Ascending aorta (tissue), 2 donors: Measurements from ENCODE around the gene TTLL11. TPM values are rescaled to one million over a fixed set of nuclear protein-coding genes. Genes with fewer than 3 reads are reported as not detected.

ENCODE experiments used
- DNase-seq, 2 donors: peaks; one replicate each; pipeline ENCODE4 v3.0.0-alpha.2; 2019; ENCODE audit warnings: low spot score in 2 of 2
- H3K27ac ChIP-seq, 2 donors: fragments of 200-600 bp; sonication (generic); one replicate each; pipeline ENCODE4 v1.5.1; 2016 to 2017; ENCODE audit warnings: mild to moderate bottlenecking in 1 of 2
- H3K27me3 ChIP-seq: fragments of 200-600 bp; sonication (generic); one replicate; pipeline ENCODE4 v1.5.1; 2017
- H3K36me3 ChIP-seq, 2 donors: fragments of 200-600 bp; sonication (generic); one replicate each; pipeline ENCODE4 v1.5.1; 2016
- H3K4me1 ChIP-seq, 2 donors: fragments of 200-600 bp; sonication (generic); one replicate each; pipeline ENCODE4 v1.5.1; 2016 to 2017; ENCODE audit warnings: mild to moderate bottlenecking in 1 of 2
- H3K4me3 ChIP-seq, 2 donors: fragments of 200-600 bp; sonication (generic); one replicate each; pipeline ENCODE4 v1.5.1; 2016 to 2017; ENCODE audit warnings: mild to moderate bottlenecking in 1 of 2
- H3K9me3 ChIP-seq, 2 donors: fragments of 200-600 bp; sonication (generic); one replicate each; pipeline ENCODE4 v1.5.1; 2016
- CTCF ChIP-seq, 3 experiments: fragments of 200-600 bp in 2 of 3; fragments of 450-650 bp in 1 of 3; sonication (generic) in 2 of 3; IDR thresholded peaks; one replicate each; pipeline ENCODE4 v1.5.1; 2016 to 2019; ENCODE audit warnings: antibody characterized with exemption in 3 of 3, mild to moderate bottlenecking in 1 of 3, moderate library complexity in 1 of 3
- intact Hi-C: fragments of 100-400 bp; cut with DNase I; formaldehyde crosslinking; loops from one replicate; pipeline ENCODE4 v1.15.1; 2023
- total RNA-seq: library from RNA; depleted of rRNA; stranded (reverse); fragments of >200 nt; gene quantifications from one replicate; pipeline ENCODE4 v1.1.0, GENCODE V29; 2016

TTLL11 gene
- total RNA-seq, 1 donor from 2014 or later: 18.5 TPM

DNA sequence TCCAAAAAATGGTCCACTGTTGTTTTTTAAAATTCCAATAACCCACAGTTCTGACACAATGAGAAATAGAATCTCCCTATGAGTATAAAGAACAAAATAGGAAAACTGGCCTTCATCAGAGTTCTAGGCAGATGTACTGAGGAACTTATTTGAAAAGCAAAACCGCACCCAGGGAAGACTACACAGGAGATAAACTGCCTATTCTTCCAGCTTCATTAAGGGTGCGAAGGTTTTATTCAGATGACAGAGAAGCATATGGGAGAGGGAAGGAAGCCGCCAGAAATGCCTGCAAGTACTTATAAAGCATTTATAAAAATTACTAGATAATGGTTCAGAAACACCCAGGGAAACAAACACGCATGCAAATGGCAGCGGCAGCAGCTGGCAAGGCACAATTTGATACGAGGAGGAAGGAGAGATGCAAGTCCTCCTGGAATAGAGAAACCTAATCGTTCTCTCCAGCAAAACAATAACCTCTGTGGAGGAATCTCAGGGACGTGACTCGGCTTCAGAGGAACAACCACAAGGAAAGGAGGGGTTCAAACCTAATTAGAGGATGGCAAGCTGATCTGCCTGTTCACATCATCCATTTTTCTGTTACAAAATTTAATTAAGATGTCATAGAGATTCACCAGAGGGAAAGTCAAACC, 9.0 kb downstream of the TTLL11 start:
- no peak for TF ChIP-seq CTCF (IDR thresholded peaks at IDR 0.05)
- Histone ChIP-seq H3K27ac (peak overlapping the region; percentile 73 to 92), H3K4me1 (peaks cover 8 to 27% of the 10 kb centered on the region in 2 donors), H3K9me3 (no peaks in the 10 kb centered on the region), H3K36me3 (no peaks in the 10 kb centered on the region), H3K4me3 (peak overlapping the region in 1 of 2 donors; percentile 53), H3K27me3 (no peaks in the 10 kb centered on the region)
- intact Hi-C loops: no loop called here
- no peak for DNase-seq

DNA sequence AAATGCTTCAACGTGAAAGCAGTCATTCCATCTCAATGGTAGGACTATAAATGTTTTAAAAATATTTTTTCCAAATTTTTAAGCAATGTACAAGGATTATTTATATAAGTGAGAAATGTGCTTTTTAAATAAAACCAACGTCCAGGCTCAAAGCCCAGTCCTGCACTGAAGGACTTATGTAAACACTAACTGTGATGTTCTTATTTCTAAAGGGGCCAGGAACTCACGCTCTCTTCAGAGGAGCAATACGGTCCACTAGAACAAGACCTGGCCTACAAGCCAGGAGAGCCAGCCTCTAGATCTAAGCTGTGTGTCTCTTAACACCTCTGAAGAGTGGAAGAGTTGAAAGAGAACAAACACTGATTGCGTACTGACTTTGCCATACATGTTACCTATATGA, 12.1 kb downstream of the TTLL11 start:
- Histone ChIP-seq H3K4me3 (no peak overlapping the region), H3K4me1 (peaks cover 0 to 14% of the 10 kb centered on the region in 2 donors), H3K27me3 (no peaks in the 10 kb centered on the region), H3K36me3 (no peaks in the 10 kb centered on the region), H3K9me3 (peaks cover 0 to 12% of the 10 kb centered on the region in 2 donors), H3K27ac (peak overlapping the region; percentile 68 to 71)
- no peak for DNase-seq
- intact Hi-C loops: no loop called here
- TF ChIP-seq CTCF (IDR thresholded peaks at IDR 0.05): no peak

GRCh38 chr9:122078557-122078956, 14.6 kb downstream of the TTLL11 start:
- Histone ChIP-seq H3K4me1 (peaks cover 0 to 28% of the 10 kb centered on the region in 2 donors), H3K36me3 (no peaks in the 10 kb centered on the region), H3K4me3 (no peak overlapping the region), H3K9me3 (peaks cover 0 to 12% of the 10 kb centered on the region in 2 donors), H3K27ac (peak overlapping the region; percentile 68 to 71), H3K27me3 (no peaks in the 10 kb centered on the region)
- no peak for DNase-seq
- TF ChIP-seq CTCF (IDR thresholded peaks at IDR 0.05): no peak
- intact Hi-C loops: loop anchor here (5.0 kb wide), 2 partner anchors 46 to 336 kb away; no protein-coding TSS in a partner anchor

DNA sequence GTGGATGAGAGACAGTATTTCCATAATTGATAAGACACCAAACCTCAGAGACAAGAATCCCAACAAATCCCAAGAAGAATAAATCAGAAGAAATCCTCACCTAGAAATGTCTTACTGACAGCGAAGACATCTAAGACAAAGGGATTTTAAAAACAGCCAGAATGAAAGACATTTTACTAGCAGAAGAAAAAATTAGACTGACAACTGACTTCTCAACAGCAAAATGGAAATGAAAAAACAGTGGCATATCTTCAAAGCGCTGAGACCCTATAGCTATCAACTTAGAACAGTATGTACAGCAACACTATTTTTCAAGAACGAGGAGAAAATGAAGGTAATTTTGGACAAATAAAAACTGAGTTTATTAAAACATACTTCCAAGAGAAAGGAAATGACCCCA, 16.3 kb downstream of the TTLL11 start:
- no peak for TF ChIP-seq CTCF (IDR thresholded peaks at IDR 0.05)
- no peak for DNase-seq
- no peaks in the 10 kb centered on the region for H3K27me3 ChIP-seq
- H3K4me3 ChIP-seq: no peak overlapping the region
- peaks cover 10 to 35% of the 10 kb centered on the region in 2 donors for H3K4me1 ChIP-seq
- H3K27ac ChIP-seq: peak overlapping the region; percentile 91 to 97
- H3K9me3 ChIP-seq: peaks cover 0 to 12% of the 10 kb centered on the region in 2 donors
- H3K36me3 ChIP-seq: no peaks in the 10 kb centered on the region
- intact Hi-C loops: loop anchor here (5.0 kb wide), 2 partner anchors 44 to 334 kb away; no protein-coding TSS in a partner anchor

DNA sequence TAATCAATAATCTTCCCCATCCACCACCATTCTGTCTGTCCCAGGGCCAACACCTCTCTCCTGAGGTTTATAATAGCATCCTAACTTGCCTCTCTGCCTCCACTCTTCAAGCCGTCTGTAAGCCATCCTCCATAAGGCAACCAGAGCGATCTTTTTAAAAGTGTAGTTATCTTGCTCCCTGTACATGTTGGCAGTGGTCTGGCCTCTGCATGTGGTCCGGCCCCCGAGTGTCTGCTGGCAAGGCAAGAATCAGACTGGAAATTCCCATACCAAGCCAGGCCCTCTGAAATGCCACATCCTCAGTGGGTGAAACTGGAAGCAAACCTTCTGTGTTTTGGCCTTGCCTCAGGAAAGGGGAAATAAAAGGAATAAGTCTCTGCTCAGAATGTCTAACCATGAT, 17.0 kb downstream of the TTLL11 start:
- Histone ChIP-seq H3K4me3 (peak overlapping the region in 1 of 2 donors; percentile 50), H3K27me3 (no peaks in the 10 kb centered on the region), H3K9me3 (peaks cover 0 to 12% of the 10 kb centered on the region in 2 donors), H3K36me3 (no peaks in the 10 kb centered on the region), H3K27ac (peak overlapping the region; percentile 91 to 97), H3K4me1 (peaks cover 10 to 35% of the 10 kb centered on the region in 2 donors)
- DNase-seq: peak in 1 of 2 donors; percentile 84
- TF ChIP-seq CTCF (IDR thresholded peaks at IDR 0.05): no peak
- intact Hi-C loops: loop anchor here (5.0 kb wide), 2 partner anchors 44 to 334 kb away; no protein-coding TSS in a partner anchor
